PC-3 (cell line): Measurements from ENCODE around the gene TREH. TPM values are rescaled to one million over a fixed set of nuclear protein-coding genes. Genes with fewer than 3 reads are reported as not detected.

Experiments used
- ATAC-seq: fragments of 200-7000 bp; cut with Tn5 transposase; 2 replicates; pipeline ENCODE4 v1.9.1; 2020; ENCODE audit warnings: mild to moderate bottlenecking, moderate library complexity
- BruUV-seq: library from RNA; stranded (reverse); fragments of 400-500 nt; replicated peaks from 2 replicates; lab custom pipeline; 2021; lab: Mats Ljungman, UMichigan
- CTCF ChIA-PET: fragments of 300-600 bp; sonication (Branson Sonifier 250); formaldehyde crosslinking; loops from one replicate; lab custom pipeline; 2022; ENCODE audit warnings: antibody characterized with exemption; lab: Charles Lee
- POLR2A ChIA-PET: fragments of 300-600 bp; sonication (Branson Sonifier 250); formaldehyde crosslinking; loops from one replicate; lab custom pipeline; 2022; ENCODE audit warnings: antibody characterized with exemption; ENCODE audit not compliant: unreplicated experiment; lab: Charles Lee
- DNase-seq: peaks from one replicate; pipeline ENCODE4 v3.0.0-alpha.2; 2015
- H2AFZ ChIP-seq: fragments of 300-600 bp; sonication (generic); 2 replicates; pipeline ENCODE4 v1.6.0; 2016; ENCODE audit warnings: antibody characterized with exemption, low read length
- H3F3A ChIP-seq: fragments of 300-600 bp; sonication (generic); one replicate; pipeline ENCODE4 v1.6.0; 2017; ENCODE audit warnings: antibody characterized with exemption, low read length, control low read depth, mild to moderate bottlenecking; ENCODE audit not compliant: unreplicated experiment
- H3K27ac ChIP-seq: fragments of 300-600 bp; sonication (generic); 2 replicates; pipeline ENCODE4 v1.5.1; 2016; ENCODE audit warnings: mild to moderate bottlenecking, low read length
- H3K27me3 ChIP-seq: fragments of 300-600 bp; sonication (generic); 2 replicates; pipeline ENCODE4 v1.6.1; 2016; ENCODE audit warnings: low read length, mixed read lengths
- H3K36me3 ChIP-seq: fragments of 300-600 bp; sonication (generic); 2 replicates; pipeline ENCODE4 v1.6.1; 2016; ENCODE audit warnings: low read depth, mixed run types, low read length, mixed read lengths
- H3K4me1 ChIP-seq: fragments of 300-600 bp; sonication (generic); 2 replicates; pipeline ENCODE4 v1.5.1; 2016; ENCODE audit warnings: low read length; ENCODE audit not compliant: insufficient read depth
- H3K4me2 ChIP-seq: fragments of 300-600 bp; sonication (generic); 2 replicates; pipeline ENCODE4 v1.6.0; 2016; ENCODE audit warnings: low read length
- H3K4me3 ChIP-seq: fragments of 300-600 bp; sonication (generic); 2 replicates; pipeline ENCODE4 v1.5.1; 2016; ENCODE audit warnings: mild to moderate bottlenecking, low read length, mixed read lengths
- H3K79me2 ChIP-seq: fragments of 300-600 bp; sonication (generic); 2 replicates; pipeline ENCODE4 v1.6.1; 2017; ENCODE audit warnings: low read length, mixed read lengths
- H3K9ac ChIP-seq: fragments of 300-600 bp; sonication (generic); 2 replicates; pipeline ENCODE4 v1.6.0; 2016; ENCODE audit warnings: mild to moderate bottlenecking, low read length
- H3K9me2 ChIP-seq: fragments of 300-600 bp; sonication (generic); replicated peaks from 2 replicates; pipeline ENCODE4 v1.6.1; 2016; ENCODE audit warnings: mixed run types, low read length, mixed read lengths
- H3K9me3 ChIP-seq: fragments of 300-600 bp; sonication (generic); 2 replicates; pipeline ENCODE4 v1.6.1; 2016; ENCODE audit warnings: low read length, mixed read lengths
- H4K20me1 ChIP-seq: fragments of 300-600 bp; sonication (generic); 2 replicates; pipeline ENCODE4 v1.6.1; 2016; ENCODE audit warnings: low read length, mixed read lengths
- CTCF ChIP-seq: fragments of 300-600 bp; sonication (generic); conservative IDR thresholded peaks from 2 replicates; pipeline ENCODE4 v1.5.1; 2017; ENCODE audit warnings: antibody characterized with exemption, low read depth, mild to moderate bottlenecking, low read length
- EZH2 ChIP-seq: fragments of 300-600 bp; sonication (generic); IDR thresholded peaks from one replicate; pipeline ENCODE4 v1.6.1; 2017; ENCODE audit warnings: antibody characterized with exemption, mild to moderate bottlenecking, low read length; ENCODE audit not compliant: unreplicated experiment
- EZH2phosphoT487 ChIP-seq: fragments of 300-600 bp; sonication (generic); IDR thresholded peaks from 2 replicates; pipeline ENCODE4 v1.6.1; 2018; ENCODE audit warnings: mild to moderate bottlenecking, antibody characterized with exemption, low read length, borderline replicate concordance
- intact Hi-C: fragments of 100-400 bp; cut with micrococcal nuclease; formaldehyde crosslinking; loops from 2 replicates; pipeline ENCODE4 v1.9.0; 2023
- total RNA-seq: library from RNA; depleted of rRNA; stranded (reverse); fragments of >200 nt; gene quantifications from 2 replicates; pipeline ENCODE4 v1.2.3, GENCODE V29; 2014

The TREH gene
- total RNA-seq, 1 experiment from 2014 or later: not detected

DNA sequence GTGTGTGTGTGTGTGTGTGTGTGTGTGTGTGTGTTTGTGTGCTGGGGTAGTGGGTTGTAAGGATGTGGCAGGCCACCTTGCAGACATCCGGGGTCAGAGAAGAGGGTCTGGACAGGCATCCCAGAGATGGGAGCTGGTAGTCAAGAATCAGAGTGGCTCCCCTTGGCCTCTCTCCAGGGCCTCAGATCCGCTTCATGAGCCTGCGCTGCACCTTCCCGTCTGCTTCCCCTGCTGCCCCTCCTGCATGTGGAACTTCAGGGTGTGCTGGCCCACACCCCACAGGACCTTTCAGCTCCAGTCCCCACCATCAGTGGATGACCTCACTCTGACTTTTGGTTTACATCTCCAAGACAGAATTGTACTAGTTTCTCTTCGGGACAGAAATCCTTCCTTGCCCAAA, 31.2 kb downstream of the TREH start:
- Histone ChIP-seq H3K4me3 (no peak overlapping the region), H3K4me1 (no peaks in the 10 kb centered on the region), H3K9ac (no peak overlapping the region), H3K79me2 (no peaks in the 10 kb centered on the region), H3F3A (no peaks in the 10 kb centered on the region), H2AFZ (no peak overlapping the region), H3K9me3 (no peaks in the 10 kb centered on the region), H4K20me1 (no peaks in the 10 kb centered on the region), H3K4me2 (no peak overlapping the region), H3K9me2 (no peaks in the 10 kb centered on the region), H3K27ac (no peak overlapping the region), H3K36me3 (peaks cover 11% of the 10 kb centered on the region; the same call in 1 of the 2 replicates), H3K27me3 (no peaks in the 10 kb centered on the region)
- intact Hi-C loops: no loop called here
- TF ChIP-seq EZH2 (no peak), CTCF (no peak), EZH2phosphoT487 (no peak)
- CTCF ChIA-PET: no interaction called here
- POLR2A ChIA-PET: no interaction called here
- ATAC-seq (no peak), DNase-seq (no peak)
- BruUV-seq: no TSS peak

DNA sequence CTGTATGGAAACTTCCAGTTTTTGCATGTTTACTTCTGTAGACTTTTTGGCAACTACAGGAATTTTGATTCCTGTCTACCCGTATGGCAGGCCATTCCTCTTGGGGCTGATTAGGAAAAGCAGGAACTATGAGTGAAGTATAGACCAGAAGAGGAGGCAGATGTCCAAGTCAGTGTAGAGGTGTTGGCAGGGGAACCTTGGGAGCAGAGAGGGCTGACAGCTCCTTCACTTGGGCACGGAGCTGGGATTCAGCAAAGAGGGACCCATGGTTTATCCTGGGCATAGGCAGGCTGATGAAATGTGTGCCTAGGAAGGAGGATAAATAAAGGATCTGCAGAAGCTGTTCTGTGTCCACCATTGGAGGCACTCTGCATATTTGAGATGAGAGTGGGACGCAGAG, 33.1 kb downstream of the TREH start:
- Histone ChIP-seq H3K27me3 (no peaks in the 10 kb centered on the region), H4K20me1 (no peaks in the 10 kb centered on the region), H3K4me2 (no peak overlapping the region), H3F3A (no peaks in the 10 kb centered on the region), H3K79me2 (no peaks in the 10 kb centered on the region), H2AFZ (no peak overlapping the region), H3K9me2 (no peaks in the 10 kb centered on the region), H3K4me1 (no peaks in the 10 kb centered on the region; the same call in 1 of the 2 replicates), H3K36me3 (peaks cover 11% of the 10 kb centered on the region; the same call in 1 of the 2 replicates), H3K27ac (no peak overlapping the region), H3K9me3 (no peaks in the 10 kb centered on the region), H3K4me3 (no peak overlapping the region), H3K9ac (no peak overlapping the region)
- ATAC-seq (no peak), DNase-seq (no peak)
- POLR2A ChIA-PET: no interaction called here
- intact Hi-C loops: no loop called here
- CTCF ChIA-PET: no interaction called here
- TF ChIP-seq EZH2 (no peak), EZH2phosphoT487 (no peak), CTCF (no peak)
- no TSS peak for BruUV-seq

DNA sequence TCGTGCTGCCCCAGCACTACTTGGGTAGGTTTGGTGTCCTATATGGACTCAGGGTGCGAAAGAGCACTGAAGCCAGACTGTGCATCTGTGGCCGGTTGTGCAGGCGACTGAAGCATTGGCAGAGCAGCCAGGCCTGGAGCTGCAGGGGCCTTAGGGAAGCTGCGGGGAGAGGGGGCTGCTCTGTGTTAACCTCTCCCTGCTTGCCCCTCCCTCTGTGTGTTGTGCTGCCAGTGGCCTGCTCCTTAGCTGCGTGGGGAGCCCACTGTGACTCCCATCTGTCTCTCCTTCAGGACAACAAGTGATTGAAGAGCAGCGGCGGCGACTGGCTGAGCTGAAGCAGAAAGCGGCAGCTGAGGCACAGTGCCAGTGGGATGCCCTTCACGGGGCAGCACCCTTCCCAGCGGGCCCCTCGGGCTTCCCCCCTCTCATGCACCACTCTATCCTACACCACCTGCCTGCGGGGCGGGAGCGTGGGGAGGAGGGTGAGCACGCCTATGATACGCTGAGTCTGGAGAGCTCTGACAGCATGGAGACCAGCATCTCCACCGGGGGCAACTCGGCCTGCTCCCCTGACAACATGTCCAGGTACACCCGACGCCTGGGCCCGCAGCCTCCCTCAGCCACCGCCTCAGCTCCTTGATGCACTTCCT, 34.3 kb downstream of the TREH start:
- POLR2A ChIA-PET: no interaction called here
- intact Hi-C loops: no loop called here
- no TSS peak for BruUV-seq

More for the DNA sequence above, 34.3 kb downstream of the TREH start:
- Histone ChIP-seq H2AFZ (no peak overlapping the region), H3F3A (no peaks in the 10 kb centered on the region), H3K27ac (no peak overlapping the region), H3K27me3 (no peaks in the 10 kb centered on the region), H3K9me3 (no peaks in the 10 kb centered on the region), H3K36me3 (peaks cover 11% of the 10 kb centered on the region; the same call in 1 of the 2 replicates), H3K79me2 (no peaks in the 10 kb centered on the region), H3K9ac (no peak overlapping the region), H3K4me2 (no peak overlapping the region), H4K20me1 (no peaks in the 10 kb centered on the region), H3K4me3 (no peak overlapping the region), H3K9me2 (no peaks in the 10 kb centered on the region), H3K4me1 (no peaks in the 10 kb centered on the region; the same call in 1 of the 2 replicates)
- ATAC-seq (no peak), DNase-seq (no peak)
- CTCF ChIA-PET: no interaction called here
- TF ChIP-seq EZH2phosphoT487 (no peak), EZH2 (no peak), CTCF (no peak)
